Activated T-helper 17 cell treated with anti-CD3 and anti-CD28 coated beads, Interleukin-2, amount 50 U/mL, for 72 hours (primary cell): Measurements from ENCODE around the gene MYO15B. TPM values are rescaled to one million over a fixed set of nuclear protein-coding genes. Genes with fewer than 3 reads are reported as not detected.
A peak's percentile ranks its signal among the peaks of the same experiment; 100 is the strongest.
"Not testable (repeated sequence)": the region's sequence is repeated elsewhere in the genome, so short reads cannot be mapped to it uniquely, and the experiment has no call there.

Source experiments
- ATAC-seq: fragments of 150-1000 bp; cut with Tn5 transposase; replicated peaks from 2 replicates; pipeline ENCODE4 v1.10.0; 2021; ENCODE audit warnings: mild to moderate bottlenecking, moderate library complexity
- H3K27ac Mint-ChIP-seq: one replicate; pipeline ENCODE4 v1.8.0; 2022; ENCODE audit warnings: mixed read lengths
- H3K27me3 Mint-ChIP-seq: one replicate; pipeline ENCODE4 v1.8.0; 2022; ENCODE audit warnings: mixed read lengths
- H3K36me3 Mint-ChIP-seq: one replicate; pipeline ENCODE4 v1.8.0; 2022; ENCODE audit warnings: low read depth, mild to moderate bottlenecking, mixed read lengths
- H3K4me1 Mint-ChIP-seq: one replicate; pipeline ENCODE4 v1.8.0; 2022; ENCODE audit warnings: mixed read lengths
- H3K4me3 Mint-ChIP-seq: one replicate; pipeline ENCODE4 v1.8.0; 2022; ENCODE audit warnings: mild to moderate bottlenecking, mixed read lengths
- H3K9me3 Mint-ChIP-seq: one replicate; pipeline ENCODE4 v1.8.0; 2022; ENCODE audit warnings: mixed read lengths
- total RNA-seq, 2 donors: library from RNA; stranded (reverse); gene quantifications; one replicate each; pipeline ENCODE4 v1.2.3, GENCODE V29; 2022

The MYO15B gene
- total RNA-seq, 2 donors from 2014 or later = 10.2 to 44.5 TPM

DNA sequence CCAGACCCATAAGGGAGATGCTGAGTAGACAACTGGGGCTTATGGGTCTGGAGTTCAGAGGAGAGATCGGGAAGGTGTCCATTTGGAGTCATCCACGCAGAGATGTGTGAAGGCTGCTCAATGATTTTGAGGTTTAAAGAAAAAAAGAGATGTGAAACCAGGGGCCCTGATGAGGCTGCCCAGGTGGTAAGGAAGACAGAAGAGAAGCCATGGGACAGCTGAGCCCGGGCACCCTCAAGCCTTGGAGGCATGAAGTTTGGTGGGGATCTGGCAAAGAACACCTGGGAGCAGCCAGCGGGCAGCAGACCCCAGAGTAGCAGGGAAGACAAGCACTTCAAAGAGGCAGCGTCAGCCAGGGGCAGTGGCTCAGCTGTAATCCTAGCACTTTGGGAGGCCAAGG lies 20.8 kb upstream of the MYO15B start:
- ATAC-seq = no peak
- Mint-ChIP-seq H3K4me3 (no peak overlapping the region), H3K27me3 (no peaks in the 10 kb centered on the region), H3K4me1 (no peaks in the 10 kb centered on the region), H3K36me3 (no peaks in the 10 kb centered on the region), H3K9me3 (no peaks in the 10 kb centered on the region), H3K27ac (no peak overlapping the region)

DNA sequence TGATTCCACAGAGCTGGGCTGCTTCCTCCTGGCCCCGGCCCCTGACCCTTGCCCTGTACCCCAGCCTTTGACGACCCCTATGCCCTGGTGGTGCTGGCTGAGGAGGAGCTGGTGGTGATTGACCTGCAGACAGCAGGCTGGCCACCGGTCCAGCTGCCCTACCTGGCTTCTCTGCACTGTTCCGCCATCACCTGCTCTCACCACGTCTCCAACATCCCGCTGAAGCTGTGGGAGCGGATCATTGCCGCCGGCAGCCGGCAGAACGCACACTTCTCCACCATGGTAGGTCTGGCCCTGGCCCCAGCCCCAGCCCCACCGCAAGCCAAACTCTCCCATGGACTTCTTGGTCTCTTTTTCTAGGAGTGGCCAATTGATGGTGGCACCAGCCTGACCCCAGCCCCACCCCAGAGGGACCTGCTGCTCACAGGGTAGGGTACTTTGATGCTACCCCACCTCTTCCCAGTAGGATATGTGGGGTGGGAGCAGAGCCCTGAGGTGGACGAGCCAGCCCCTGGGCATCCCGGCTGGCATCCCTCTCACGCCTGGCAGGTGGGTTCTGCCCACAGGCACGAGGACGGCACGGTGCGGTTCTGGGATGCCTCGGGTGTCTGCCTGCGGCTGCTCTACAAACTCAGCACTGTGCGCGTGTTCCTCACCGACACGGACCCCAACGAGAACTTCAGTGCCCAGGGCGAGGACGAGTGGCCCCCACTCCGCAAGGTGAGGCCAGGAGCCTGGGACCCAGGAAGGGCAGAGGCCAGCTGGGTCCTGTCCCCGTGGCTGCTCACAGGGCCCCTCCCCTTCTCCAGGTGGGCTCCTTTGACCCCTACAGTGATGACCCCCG lies 19.0 kb upstream of the MYO15B start:
- H3K4me1 Mint-ChIP-seq = no peaks in the 10 kb centered on the region
- no peaks in the 10 kb centered on the region for H3K9me3 Mint-ChIP-seq
- no peak for ATAC-seq

DNA sequence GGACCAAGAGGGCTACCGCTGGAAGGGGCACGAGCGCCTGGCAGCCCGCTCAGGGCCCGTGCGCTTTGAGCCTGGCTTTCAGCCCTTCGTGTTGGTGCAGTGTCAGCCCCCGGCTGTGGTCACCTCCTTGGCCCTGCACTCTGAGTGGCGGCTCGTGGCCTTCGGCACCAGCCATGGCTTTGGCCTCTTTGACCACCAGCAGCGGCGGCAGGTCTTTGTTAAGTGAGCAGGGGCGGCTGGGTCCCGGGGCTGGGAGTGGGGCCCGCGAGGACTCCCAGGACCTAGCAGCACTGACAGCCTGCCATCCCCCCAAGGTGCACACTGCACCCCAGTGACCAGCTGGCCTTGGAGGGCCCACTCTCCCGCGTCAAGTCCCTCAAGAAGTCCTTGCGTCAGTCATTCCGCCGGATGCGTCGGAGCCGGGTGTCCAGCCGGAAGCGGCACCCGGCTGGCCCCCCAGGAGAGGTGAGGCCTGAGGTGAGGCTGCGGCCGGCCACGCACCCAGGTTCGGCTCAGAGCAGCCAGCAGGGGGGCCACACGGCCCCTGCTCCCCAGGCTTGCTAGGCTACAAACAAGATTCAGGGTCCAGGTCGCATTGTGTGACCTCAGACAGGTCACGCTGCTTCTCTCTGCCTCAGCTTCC lies 17.4 kb upstream of the MYO15B start:
- no peak overlapping the region for H3K4me3 Mint-ChIP-seq
- H3K27me3 Mint-ChIP-seq = no peaks in the 10 kb centered on the region
- no peaks in the 10 kb centered on the region for H3K9me3 Mint-ChIP-seq
- H3K27ac Mint-ChIP-seq = no peak overlapping the region
- ATAC-seq = no peak
- H3K36me3 Mint-ChIP-seq = no peaks in the 10 kb centered on the region
- H3K4me1 Mint-ChIP-seq = no peaks in the 10 kb centered on the region

More for the DNA sequence above, 19.0 kb upstream of the MYO15B start:
- H3K4me3 Mint-ChIP-seq = no peak overlapping the region
- H3K27me3 Mint-ChIP-seq = no peaks in the 10 kb centered on the region
- no peaks in the 10 kb centered on the region for H3K36me3 Mint-ChIP-seq
- no peak overlapping the region for H3K27ac Mint-ChIP-seq

DNA sequence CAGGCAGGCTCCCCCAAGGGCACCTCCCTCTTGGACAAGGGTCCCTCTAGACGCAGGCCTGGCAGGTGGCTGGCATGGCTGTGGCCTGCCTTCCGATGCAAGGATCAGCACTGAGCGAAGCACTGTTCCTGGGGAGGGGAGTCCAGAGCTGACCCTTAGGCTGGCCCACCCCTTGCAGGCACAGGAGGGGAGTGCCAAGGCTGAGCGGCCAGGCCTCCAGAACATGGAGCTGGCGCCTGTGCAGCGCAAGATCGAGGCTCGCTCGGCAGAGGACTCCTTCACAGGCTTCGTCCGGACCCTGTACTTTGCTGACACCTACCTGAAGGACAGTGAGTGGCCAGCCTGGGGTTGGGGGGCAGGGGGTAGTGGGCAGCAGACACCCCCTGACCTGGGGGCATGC lies 16.8 kb upstream of the MYO15B start:
- Mint-ChIP-seq H3K27ac (no peak overlapping the region), H3K4me3 (no peak overlapping the region), H3K36me3 (no peaks in the 10 kb centered on the region), H3K9me3 (no peaks in the 10 kb centered on the region), H3K27me3 (no peaks in the 10 kb centered on the region), H3K4me1 (no peaks in the 10 kb centered on the region)
- ATAC-seq = no peak

DNA sequence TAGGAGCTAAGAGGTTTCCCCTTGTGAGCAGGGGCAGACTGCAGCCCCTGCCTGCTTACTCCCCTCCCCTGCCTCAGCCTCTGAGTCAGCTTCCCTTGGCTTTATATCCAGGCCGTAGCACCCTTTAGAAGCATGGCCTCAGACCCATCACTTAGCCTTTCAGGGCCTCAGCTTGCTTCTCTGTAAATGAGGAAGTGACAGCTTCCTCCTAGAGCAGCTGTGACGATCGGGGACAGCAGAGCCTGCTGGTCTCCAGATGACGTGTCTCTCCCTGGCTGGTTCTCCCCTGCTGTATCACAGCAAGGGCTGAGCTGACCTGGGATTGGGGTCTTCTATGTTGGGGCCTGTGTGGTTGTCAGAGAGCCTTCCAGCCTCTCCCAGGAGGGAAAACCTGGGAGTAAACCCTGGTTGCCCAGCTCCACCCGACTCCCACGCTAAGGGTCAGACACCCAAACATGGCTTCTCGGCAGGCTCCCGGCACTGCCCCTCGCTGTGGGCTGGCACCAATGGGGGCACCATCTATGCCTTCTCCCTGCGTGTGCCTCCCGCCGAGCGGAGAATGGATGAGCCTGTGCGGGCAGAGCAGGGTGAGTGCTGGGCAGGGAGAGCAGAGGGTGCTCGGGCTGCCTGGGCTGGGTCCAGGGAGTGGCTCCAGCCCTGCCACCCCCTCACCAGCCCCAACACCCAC lies 16.3 kb upstream of the MYO15B start:
- Mint-ChIP-seq H3K27ac (no peak overlapping the region), H3K4me3 (no peak overlapping the region), H3K9me3 (no peaks in the 10 kb centered on the region), H3K4me1 (no peaks in the 10 kb centered on the region), H3K36me3 (no peaks in the 10 kb centered on the region), H3K27me3 (no peaks in the 10 kb centered on the region)
- ATAC-seq = peak; percentile 29

DNA sequence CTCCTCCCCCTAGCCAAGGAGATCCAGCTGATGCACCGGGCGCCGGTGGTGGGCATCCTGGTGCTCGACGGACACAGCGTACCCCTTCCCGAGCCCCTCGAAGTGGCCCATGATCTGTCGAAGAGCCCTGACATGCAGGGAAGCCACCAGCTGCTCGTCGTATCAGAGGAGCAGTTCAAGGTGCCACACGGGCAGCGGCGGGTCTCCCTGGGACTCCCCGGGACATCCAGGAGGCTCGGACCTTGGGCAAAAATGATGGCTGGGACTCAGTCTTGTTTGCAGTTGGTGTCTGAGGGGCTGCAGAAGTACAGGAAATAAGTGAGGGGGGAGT lies 15.8 kb upstream of the MYO15B start:
- H3K27ac Mint-ChIP-seq = no peak overlapping the region

DNA sequence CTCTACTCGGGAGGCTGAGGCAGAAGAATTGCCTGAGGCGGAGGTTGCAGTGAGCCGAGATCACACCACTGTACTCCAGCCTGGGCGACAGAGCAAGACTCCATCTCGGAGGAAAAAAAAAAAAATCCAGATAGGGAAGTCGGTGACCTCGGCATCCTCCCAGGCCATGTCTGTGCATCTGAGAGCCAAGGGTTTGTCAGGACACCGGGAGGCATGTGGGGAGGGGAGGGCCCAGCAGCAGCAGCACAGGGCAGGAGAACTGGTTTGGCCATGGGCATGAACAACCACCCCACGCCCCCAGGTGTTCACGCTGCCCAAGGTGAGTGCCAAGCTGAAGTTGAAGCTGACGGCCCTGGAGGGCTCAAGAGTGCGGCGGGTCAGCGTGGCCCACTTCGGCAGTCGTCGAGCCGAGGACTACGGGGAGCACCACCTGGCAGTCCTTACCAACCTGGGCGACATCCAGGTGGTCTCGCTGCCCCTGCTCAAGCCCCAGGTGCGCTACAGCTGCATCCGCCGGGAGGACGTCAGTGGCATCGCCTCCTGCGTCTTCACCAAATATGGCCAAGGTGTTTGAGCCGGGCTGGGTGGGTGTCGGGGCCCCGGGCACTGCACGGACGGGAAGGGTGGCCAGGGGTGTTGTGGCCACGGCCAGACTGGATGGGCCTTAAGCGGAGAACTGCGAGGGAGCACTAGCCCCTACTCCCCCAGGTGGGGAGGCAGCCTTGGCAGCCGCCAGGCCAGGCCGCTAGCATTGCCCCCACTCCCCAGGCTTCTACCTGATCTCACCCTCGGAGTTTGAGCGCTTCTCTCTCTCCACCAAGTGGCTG lies 14.7 kb upstream of the MYO15B start:
- ATAC-seq = no peak
- Mint-ChIP-seq H3K27ac (no peak overlapping the region), H3K4me3 (no peak overlapping the region), H3K4me1 (no peaks in the 10 kb centered on the region), H3K27me3 (no peaks in the 10 kb centered on the region), H3K9me3 (no peaks in the 10 kb centered on the region), H3K36me3 (no peaks in the 10 kb centered on the region)

More for the DNA sequence above, 15.8 kb upstream of the MYO15B start:
- no peak overlapping the region for H3K4me3 Mint-ChIP-seq
- H3K27me3 Mint-ChIP-seq = no peaks in the 10 kb centered on the region
- H3K36me3 Mint-ChIP-seq = no peaks in the 10 kb centered on the region
- no peaks in the 10 kb centered on the region for H3K4me1 Mint-ChIP-seq
- ATAC-seq = no peak
- no peaks in the 10 kb centered on the region for H3K9me3 Mint-ChIP-seq

DNA sequence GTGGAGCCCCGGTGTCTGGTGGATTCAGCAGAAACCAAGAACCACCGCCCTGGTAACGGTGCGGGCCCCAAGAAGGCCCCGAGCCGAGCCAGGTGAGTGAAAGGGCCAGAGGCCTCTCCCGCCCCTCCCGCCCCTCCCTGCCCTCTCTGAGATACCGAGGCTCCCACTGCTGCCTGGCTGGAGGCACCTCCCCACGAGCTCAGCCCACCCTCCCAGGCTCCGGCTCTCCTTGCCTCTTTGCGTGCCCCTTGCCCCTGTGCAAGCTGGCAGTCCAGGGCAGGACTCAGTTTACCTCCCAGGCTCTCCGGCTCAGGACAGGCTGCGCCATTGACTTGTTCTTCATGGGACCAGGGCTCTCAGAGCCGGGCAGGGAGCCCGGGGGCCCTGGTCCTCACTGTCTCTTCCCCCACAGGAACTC lies 14.1 kb upstream of the MYO15B start:
- H3K9me3 Mint-ChIP-seq = no peaks in the 10 kb centered on the region
- no peak overlapping the region for H3K27ac Mint-ChIP-seq
- H3K27me3 Mint-ChIP-seq = no peaks in the 10 kb centered on the region
- H3K4me1 Mint-ChIP-seq = no peaks in the 10 kb centered on the region
- H3K36me3 Mint-ChIP-seq = no peaks in the 10 kb centered on the region
- ATAC-seq = no peak
- no peak overlapping the region for H3K4me3 Mint-ChIP-seq

DNA sequence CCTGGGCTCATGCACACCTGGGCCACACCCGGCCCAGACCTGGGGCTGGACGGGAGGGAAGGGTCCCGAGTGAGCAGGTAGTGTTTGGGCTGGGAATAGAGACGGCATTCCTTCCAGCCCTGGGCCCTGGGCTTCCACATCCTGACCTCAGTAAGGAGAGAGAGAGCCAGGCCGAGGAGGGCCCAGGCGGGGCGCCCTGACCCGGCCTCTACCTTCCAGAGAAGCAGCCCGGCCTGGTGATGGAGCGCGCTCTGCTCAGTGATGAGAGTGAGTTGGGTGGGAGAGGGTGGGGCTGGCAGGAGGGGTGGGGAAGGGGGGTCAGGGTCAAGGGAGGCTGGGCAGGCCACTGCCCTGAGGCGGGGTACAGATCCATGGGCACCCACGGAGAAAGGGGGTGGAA lies 13.6 kb upstream of the MYO15B start:
- no peak overlapping the region for H3K27ac Mint-ChIP-seq
- no peaks in the 10 kb centered on the region for H3K9me3 Mint-ChIP-seq
- no peaks in the 10 kb centered on the region for H3K27me3 Mint-ChIP-seq
- no peaks in the 10 kb centered on the region for H3K36me3 Mint-ChIP-seq
- no peak overlapping the region for H3K4me3 Mint-ChIP-seq
- no peaks in the 10 kb centered on the region for H3K4me1 Mint-ChIP-seq
- ATAC-seq = no peak

DNA sequence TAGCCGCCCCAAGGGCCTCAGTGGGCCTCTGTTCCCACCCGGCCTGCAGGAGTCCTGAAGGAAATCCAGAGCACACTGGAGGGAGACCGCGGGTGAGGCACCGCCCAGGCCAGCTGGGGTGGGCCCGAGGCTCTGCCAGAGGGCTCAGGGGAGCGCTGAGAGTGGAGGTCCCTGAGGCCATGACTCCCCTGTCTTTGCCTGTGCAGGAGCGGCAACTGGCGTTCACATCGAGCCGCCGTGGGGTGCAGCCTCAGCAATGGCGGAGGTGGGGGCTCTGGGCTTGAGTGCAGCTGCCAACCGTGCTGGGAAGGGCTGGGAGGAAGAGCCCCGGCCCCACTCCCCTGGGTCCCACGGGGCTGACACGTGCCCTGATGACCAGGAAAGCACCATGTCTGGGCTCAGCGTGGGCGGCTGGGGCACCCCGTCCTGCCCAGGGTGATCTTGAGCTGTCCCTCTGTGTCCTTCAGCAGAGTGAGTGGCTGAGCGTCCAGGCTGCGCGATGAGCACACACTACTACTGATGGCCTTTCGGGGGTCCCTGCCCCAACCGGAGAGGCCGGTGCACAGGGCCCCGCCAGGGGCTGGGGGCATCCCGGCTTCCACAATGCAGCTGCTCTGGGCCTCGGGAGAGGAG lies 13.1 kb upstream of the MYO15B start:
- no peaks in the 10 kb centered on the region for H3K4me1 Mint-ChIP-seq

DNA sequence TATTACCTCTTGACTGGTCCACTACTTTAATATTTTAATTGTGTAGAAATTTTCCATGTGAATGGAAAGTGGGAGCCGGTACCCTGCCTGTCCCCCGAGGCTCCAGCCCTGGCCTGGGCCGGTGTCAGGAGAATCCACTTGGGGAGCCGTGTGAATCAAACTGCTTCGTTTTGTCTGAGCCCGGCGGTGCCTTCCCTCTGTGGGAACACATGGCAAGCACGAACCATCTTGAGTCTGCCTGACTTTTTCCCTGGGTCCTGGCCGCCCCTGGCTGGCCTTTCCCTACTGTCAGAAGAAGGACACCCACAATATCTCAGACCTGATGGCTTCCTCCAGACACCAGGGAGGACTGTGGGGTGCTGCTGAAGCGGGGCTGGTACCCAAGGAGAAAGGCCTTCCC lies 12.4 kb upstream of the MYO15B start:
- Mint-ChIP-seq H3K36me3 (no peaks in the 10 kb centered on the region), H3K27me3 (no peaks in the 10 kb centered on the region), H3K4me1 (no peaks in the 10 kb centered on the region), H3K4me3 (no peak overlapping the region), H3K9me3 (no peaks in the 10 kb centered on the region), H3K27ac (no peak overlapping the region)
- no peak for ATAC-seq

More for the DNA sequence above, 13.1 kb upstream of the MYO15B start:
- no peak for ATAC-seq
- Mint-ChIP-seq H3K4me3 (no peak overlapping the region), H3K27ac (no peak overlapping the region), H3K36me3 (no peaks in the 10 kb centered on the region), H3K9me3 (no peaks in the 10 kb centered on the region), H3K27me3 (no peaks in the 10 kb centered on the region)

DNA sequence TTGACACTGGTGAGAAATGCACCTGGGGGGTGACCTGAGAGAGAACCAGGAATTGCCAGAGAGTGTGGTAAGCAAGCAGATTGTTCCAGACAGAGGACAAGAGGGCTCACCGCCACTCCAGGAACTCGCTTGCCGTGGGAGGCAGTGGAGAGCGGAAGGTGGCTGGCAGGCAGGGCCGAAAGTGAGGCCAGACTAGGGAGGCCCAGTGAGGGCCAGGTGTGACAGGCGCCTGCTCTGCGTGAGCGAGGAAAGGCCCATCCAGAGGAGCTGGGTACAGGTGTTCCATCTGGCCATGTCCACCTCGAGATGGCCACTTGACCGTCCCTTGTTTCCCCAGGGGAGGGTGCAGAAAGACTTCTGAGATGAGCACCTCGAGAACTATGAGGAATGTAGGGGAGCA lies 11.9 kb upstream of the MYO15B start:
- H3K27me3 Mint-ChIP-seq = no peaks in the 10 kb centered on the region
- no peak overlapping the region for H3K4me3 Mint-ChIP-seq
- no peak for ATAC-seq
- no peak overlapping the region for H3K27ac Mint-ChIP-seq
- H3K9me3 Mint-ChIP-seq = no peaks in the 10 kb centered on the region
- H3K36me3 Mint-ChIP-seq = no peaks in the 10 kb centered on the region
- no peaks in the 10 kb centered on the region for H3K4me1 Mint-ChIP-seq

DNA sequence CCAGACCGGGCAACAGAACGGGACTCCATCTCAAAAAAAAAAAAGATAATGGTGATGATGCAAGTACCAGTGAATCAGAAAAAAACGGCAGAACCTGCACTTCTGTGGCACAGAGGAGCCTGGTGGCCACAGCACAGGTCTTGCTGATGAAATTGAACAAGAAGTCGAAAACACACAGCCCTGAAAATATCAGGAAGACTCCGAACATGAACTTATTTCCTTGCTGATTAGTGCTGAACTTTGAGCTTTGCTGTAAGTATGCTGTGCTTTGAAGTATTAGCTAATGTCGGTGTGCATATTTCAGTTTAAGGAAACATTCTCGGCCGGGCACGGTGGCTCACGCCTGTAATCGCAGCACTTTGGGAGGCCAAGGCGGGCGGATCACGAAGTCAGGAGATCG lies 10.9 kb upstream of the MYO15B start:
- Mint-ChIP-seq H3K4me3 (no peak overlapping the region), H3K4me1 (peaks cover 4% of the 10 kb centered on the region), H3K9me3 (peaks cover 4% of the 10 kb centered on the region), H3K27ac (no peak overlapping the region), H3K27me3 (no peaks in the 10 kb centered on the region), H3K36me3 (no peaks in the 10 kb centered on the region)
- ATAC-seq = no peak

DNA sequence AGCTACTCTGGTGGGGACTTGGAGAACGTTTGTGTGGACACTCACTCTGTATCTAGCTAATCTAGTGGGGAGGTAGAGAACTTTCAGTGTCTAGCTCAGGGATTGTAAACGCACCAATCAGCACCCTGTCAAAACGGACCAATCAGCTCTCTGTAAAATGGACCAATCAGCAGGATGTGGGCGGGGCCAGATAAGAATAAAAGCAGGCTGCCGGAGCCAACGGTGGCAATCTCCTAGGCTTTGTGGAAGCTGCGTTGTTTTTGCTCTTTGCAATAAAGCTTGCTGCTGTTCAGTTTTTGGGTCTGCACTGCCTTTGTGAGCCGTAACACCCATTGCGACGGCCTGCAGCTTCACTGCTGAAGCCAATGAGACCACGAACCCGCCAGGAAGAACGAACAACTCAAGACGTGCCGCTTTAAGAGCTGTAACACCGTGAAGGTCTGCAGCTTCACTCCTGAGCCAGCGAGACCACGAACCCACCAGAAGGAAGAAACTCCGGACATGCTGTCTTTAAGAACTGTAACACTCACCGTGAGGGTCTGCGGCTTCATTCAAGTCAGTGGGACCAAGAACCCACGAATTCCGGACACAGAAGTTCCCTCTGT lies 6.4 kb upstream of the MYO15B start:
- H3K4me3 Mint-ChIP-seq = peak overlapping the region; percentile 72
- H3K27me3 Mint-ChIP-seq, H3K4me1 Mint-ChIP-seq, ATAC-seq, H3K9me3 Mint-ChIP-seq, H3K36me3 Mint-ChIP-seq, H3K27ac Mint-ChIP-seq: not testable (repeated sequence)
